Measurements from ENCODE around the gene FOXD1. TPM values are rescaled to one million over a fixed set of nuclear protein-coding genes. Genes with fewer than 3 reads are reported as not detected.
"Not testable (repeated sequence)": the region's sequence is repeated elsewhere in the genome, so short reads cannot be mapped to it uniquely, and the experiment has no call there.

The FOXD1 gene
- total RNA-seq, 1 experiment from 2014 or later: 50.9 TPM

- POLR2A ChIA-PET: interaction anchor here (1.4 kb wide), 1 partner anchor 39 kb away, joined by 3 read pairs; the partner anchor contains the start of gene BTF3
- Mint-ChIP-seq H3K27ac (ENCODE audit: low read depth, unreplicated experiment) (no peak overlapping the region), H3K36me3 (ENCODE audit: insufficient read depth, unreplicated experiment) (no peaks in the 10 kb centered on the region), H3K27me3 (ENCODE audit: insufficient read depth, unreplicated experiment) (no peaks in the 10 kb centered on the region), H3K4me1 (ENCODE audit: insufficient read depth, unreplicated experiment) (no peaks in the 10 kb centered on the region), H3K4me3 (ENCODE audit: unreplicated experiment) (no peak overlapping the region), H3K9me3 (ENCODE audit: unreplicated experiment) (no peaks in the 10 kb centered on the region)
- no peak for TF ChIP-seq CTCF (IDR thresholded peaks at IDR 0.05; ENCODE audit: unreplicated experiment)
- peak; percentile 12 for DNase-seq (ENCODE audit: unreplicated experiment)
- intact Hi-C loops (cut with micrococcal nuclease): loop anchor here (10.0 kb wide), 2 partner anchors 75 to 505 kb away; partner anchors contain the start of gene FCHO2
- CTCF ChIA-PET: interaction anchor here (0.6 to 1.1 kb wide), 3 partner anchors 8 to 157 kb away, joined by 3 to 6 read pairs (median 4); no protein-coding TSS in a partner anchor
- BruUV-seq (replicated peaks): no TSS peak
These were observed 10.8 kb upstream of the FOXD1 start for GRCh38 chr5:73459366-73459765.

- intact Hi-C loops (cut with micrococcal nuclease): loop anchor here (10.0 kb wide), 2 partner anchors 78 to 502 kb away; partner anchors contain the start of gene FCHO2
- POLR2A ChIA-PET: interaction anchor here (0.6 to 3.9 kb wide), 3 partner anchors 42 to 613 kb away, joined by 3 to 27 read pairs (median 4); partner anchors contain the start of gene BTF3
These were observed 7.9 kb upstream of the FOXD1 start for GRCh38 chr5:73456462-73456861.

GRCh38 chr5:73454379-73455036 lies 5.9 kb upstream of the FOXD1 start:
- TF ChIP-seq CTCF (IDR thresholded peaks at IDR 0.05; ENCODE audit: unreplicated experiment): peak; percentile 70
- Mint-ChIP-seq H3K36me3 (ENCODE audit: insufficient read depth, unreplicated experiment) (no peaks in the 10 kb centered on the region), H3K9me3 (ENCODE audit: unreplicated experiment) (no peaks in the 10 kb centered on the region), H3K4me1 (ENCODE audit: insufficient read depth, unreplicated experiment) (peaks cover 5% of the 10 kb centered on the region), H3K4me3 (ENCODE audit: unreplicated experiment) (no peak overlapping the region), H3K27me3 (ENCODE audit: insufficient read depth, unreplicated experiment) (no peaks in the 10 kb centered on the region), H3K27ac (ENCODE audit: low read depth, unreplicated experiment) (no peak overlapping the region)
- DNase-seq (ENCODE audit: unreplicated experiment): peak; percentile 85
- ChIA-PET CTCF (interaction anchor here (0.5 to 2.6 kb wide), 20 partner anchors 9 to 371 kb away, joined by 3 to 27 read pairs (median 4); partner anchors contain the start of gene BTF3), POLR2A (interaction anchor here (0.5 to 3.9 kb wide), 8 partner anchors 19 to 285 kb away, joined by 3 to 27 read pairs (median 3); partner anchors contain the start of genes BTF3 and TMEM174)
- intact Hi-C loops (cut with micrococcal nuclease): loop anchor here (1.0 to 10.0 kb wide), 4 partner anchors 42 to 532 kb away; partner anchors contain the start of gene FCHO2
- no TSS peak for BruUV-seq (replicated peaks)

More at GRCh38 chr5:73456462-73456861, 7.9 kb upstream of the FOXD1 start:
- not testable (repeated sequence) for H3K4me3 Mint-ChIP-seq (ENCODE audit: unreplicated experiment); H3K27ac Mint-ChIP-seq (ENCODE audit: low read depth, unreplicated experiment); H3K36me3 Mint-ChIP-seq (ENCODE audit: insufficient read depth, unreplicated experiment); H3K4me1 Mint-ChIP-seq (ENCODE audit: insufficient read depth, unreplicated experiment); H3K9me3 Mint-ChIP-seq (ENCODE audit: unreplicated experiment); H3K27me3 Mint-ChIP-seq (ENCODE audit: insufficient read depth, unreplicated experiment); BruUV-seq (replicated peaks); DNase-seq (ENCODE audit: unreplicated experiment)
- CTCF ChIA-PET: interaction anchor here (0.6 to 2.3 kb wide), 4 partner anchors 8 to 373 kb away, joined by 3 to 19 read pairs (median 6); no protein-coding TSS in a partner anchor

GRCh38 chr5:73452215-73452614 lies 3.6 kb upstream of the FOXD1 start:
- Mint-ChIP-seq H3K27me3 (ENCODE audit: insufficient read depth, unreplicated experiment) (no peaks in the 10 kb centered on the region), H3K36me3 (ENCODE audit: insufficient read depth, unreplicated experiment) (no peaks in the 10 kb centered on the region), H3K4me1 (ENCODE audit: insufficient read depth, unreplicated experiment) (peaks cover 5% of the 10 kb centered on the region), H3K4me3 (ENCODE audit: unreplicated experiment) (no peak overlapping the region), H3K27ac (ENCODE audit: low read depth, unreplicated experiment) (no peak overlapping the region), H3K9me3 (ENCODE audit: unreplicated experiment) (no peaks in the 10 kb centered on the region)
- no peak for TF ChIP-seq CTCF (IDR thresholded peaks at IDR 0.05; ENCODE audit: unreplicated experiment)
- no peak for DNase-seq (ENCODE audit: unreplicated experiment)
- CTCF ChIA-PET: no interaction called here
- no TSS peak for BruUV-seq (replicated peaks)
- intact Hi-C loops (cut with micrococcal nuclease): loop anchor here (1.0 to 10.0 kb wide), 4 partner anchors 83 to 530 kb away; partner anchors contain the start of gene FCHO2
- POLR2A ChIA-PET: no interaction called here
